H1 (cell line): ENCODE results near the gene WDFY1. TPM values are rescaled to one million over a fixed set of nuclear protein-coding genes. Genes with fewer than 3 reads are reported as not detected.

Experiments
- CTCF ChIA-PET: fragments of 300-600 bp; sonication (Branson Sonifier 250); formaldehyde crosslinking; loops from one replicate; lab custom pipeline; 2021; ENCODE audit not compliant: partially characterized antibody; lab: Charles Lee
- POLR2A ChIA-PET: fragments of 300-600 bp; sonication (Branson Sonifier 250); formaldehyde crosslinking; loops from one replicate; lab custom pipeline; 2021; ENCODE audit warnings: inconsistent platforms; ENCODE audit not compliant: partially characterized antibody; lab: Charles Lee
- DNase-seq, 2 experiments: peaks; one replicate each; pipeline versions ENCODE4 v3.0.0 to v3.0.0-alpha.2; 2010 to 2022; ENCODE audit warnings: low spot score in 2 of 2, low read depth in 1 of 2, mixed read lengths in 1 of 2
- FAIRE-seq: peaks from 2 replicates; lab custom pipeline; 2011; peaks lifted over from hg19 to GRCh38; lab: Jason Lieb, UNC
- H2AFZ ChIP-seq: 2 replicates; pipeline ENCODE4 v1.8.1; 2012; ENCODE audit warnings: low read length, inconsistent platforms
- H2AK5ac ChIP-seq: 2 replicates; pipeline ENCODE4 v1.6.1; 2013; ENCODE audit warnings: low read depth, low read length
- H2BK120ac ChIP-seq: replicated peaks from 2 replicates; pipeline ENCODE3; 2013; ENCODE audit warnings: low read depth, low read length, inconsistent platforms
- H2BK12ac ChIP-seq: 2 replicates; pipeline ENCODE4 v1.6.1; 2013; ENCODE audit warnings: low read depth, low read length
- H2BK15ac ChIP-seq: 2 replicates; pipeline ENCODE4 v1.6.1; 2013; ENCODE audit warnings: low read length
- H2BK20ac ChIP-seq: 2 replicates; pipeline ENCODE4 v1.6.1; 2013; ENCODE audit warnings: low read length
- H2BK5ac ChIP-seq: 2 replicates; pipeline ENCODE4 v1.6.1; 2013; ENCODE audit warnings: low read depth, low read length
- H3K14ac ChIP-seq: 2 replicates; pipeline ENCODE4 v1.6.1; 2013; ENCODE audit warnings: inconsistent platforms; ENCODE audit not compliant: insufficient read length
- H3K18ac ChIP-seq: 2 replicates; pipeline ENCODE4 v1.6.1; 2013; ENCODE audit warnings: low read length; ENCODE audit errors: extremely low read depth
- H3K23ac ChIP-seq: 2 replicates; pipeline ENCODE4 v1.6.1; 2013; ENCODE audit warnings: inconsistent platforms; ENCODE audit not compliant: insufficient read length
- H3K23me2 ChIP-seq: 2 replicates; pipeline ENCODE4 v1.6.1; 2013; ENCODE audit warnings: low read depth, low read length
- H3K27ac ChIP-seq: 2 replicates; pipeline ENCODE4 v1.6.1; 2011; ENCODE audit warnings: low read depth, low read length, inconsistent platforms
- H3K27me3 ChIP-seq, 4 experiments: replicated peaks in 1 of 4; 1 replicate in 1 of 4; 2 replicates in 3 of 4; pipeline versions ENCODE4 v1.6.1 to v1.8.1; 2011 to 2013; ENCODE audit warnings: low read length in 3 of 4, mild to moderate bottlenecking in 3 of 4, inconsistent platforms in 2 of 4, mixed read lengths in 2 of 4, moderate library complexity in 1 of 4; ENCODE audit not compliant: control insufficient read depth in 3 of 4, insufficient read depth in 3 of 4; ENCODE audit errors: extremely low read depth in 1 of 4
- H3K36me3 ChIP-seq, 4 experiments: 2 replicates each; pipeline versions ENCODE4 v1.6.1 to v1.8.1; 2011 to 2013; ENCODE audit warnings: mild to moderate bottlenecking in 4 of 4, low read length in 3 of 4, moderate library complexity in 2 of 4, control low read depth in 1 of 4, inconsistent platforms in 1 of 4; ENCODE audit not compliant: insufficient read depth in 4 of 4, control insufficient read depth in 2 of 4
- H3K4ac ChIP-seq: replicated peaks from 2 replicates; pipeline ENCODE3; 2013; ENCODE audit warnings: low read length, low read depth, mixed read lengths, inconsistent platforms; ENCODE audit not compliant: insufficient read length
- H3K4me1 ChIP-seq, 4 experiments: replicated peaks in 1 of 4; 1 replicate in 1 of 4; 2 replicates in 3 of 4; pipeline versions ENCODE4 v1.6.1 to v1.8.1; 2011 to 2013; ENCODE audit warnings: low read length in 3 of 4, inconsistent platforms in 2 of 4, mixed read lengths in 1 of 4; ENCODE audit not compliant: insufficient read depth in 4 of 4, control insufficient read depth in 3 of 4
- H3K4me2 ChIP-seq, 2 experiments: 2 replicates each; pipeline versions ENCODE4 v1.6.1 to v1.8.1; 2011 to 2013; ENCODE audit warnings: low read depth in 2 of 2, low read length in 2 of 2, control low read depth in 1 of 2, inconsistent platforms in 1 of 2, mild to moderate bottlenecking in 1 of 2; ENCODE audit not compliant: insufficient read depth in 1 of 2
- H3K4me3 ChIP-seq, 4 experiments: fragments of 200-600, 300-600 bp in 1 of 4; sonication (generic), shearing (Covaris generic), sonication (Bioruptor Twin) in 1 of 4; 2 replicates each; pipeline versions ENCODE4 v1.5.1 to v1.8.1; 2011 to 2016; ENCODE audit warnings: low read length in 4 of 4, low read depth in 3 of 4, control low read depth in 2 of 4, inconsistent platforms in 2 of 4, mild to moderate bottlenecking in 2 of 4, mixed read lengths in 1 of 4, moderate library complexity in 1 of 4; ENCODE audit not compliant: insufficient read depth in 2 of 4; ENCODE audit errors: extremely low read depth in 1 of 4
- H3K56ac ChIP-seq: replicated peaks from 2 replicates; pipeline ENCODE3; 2013; ENCODE audit warnings: low read depth, mild to moderate bottlenecking, mixed read lengths, low read length, inconsistent platforms; ENCODE audit not compliant: insufficient read length
- H3K79me1 ChIP-seq: 2 replicates; pipeline ENCODE4 v1.6.1; 2013; ENCODE audit warnings: low read depth, low read length, control low read depth
- H3K79me2 ChIP-seq, 2 experiments: 2 replicates each; pipeline versions ENCODE4 v1.6.1 to v1.8.1; 2012 to 2013; ENCODE audit warnings: low read length in 2 of 2, mild to moderate bottlenecking in 2 of 2, inconsistent platforms in 1 of 2; ENCODE audit not compliant: insufficient read depth in 2 of 2, control insufficient read depth in 1 of 2
- H3K9ac ChIP-seq, 4 experiments: replicated peaks in 1 of 4; 1 replicate in 1 of 4; 2 replicates in 3 of 4; pipeline versions ENCODE4 v1.6.1 to v1.8.1; 2011 to 2013; ENCODE audit warnings: low read depth in 3 of 4, low read length in 3 of 4, control low read depth in 2 of 4, mild to moderate bottlenecking in 2 of 4, moderate library complexity in 2 of 4, inconsistent platforms in 1 of 4; ENCODE audit errors: extremely low read depth in 1 of 4
- H3K9me3 ChIP-seq, 2 experiments: 2 replicates each; pipeline versions ENCODE4 v1.6.1 to v1.8.1; 2012 to 2013; ENCODE audit warnings: mild to moderate bottlenecking in 2 of 2, moderate library complexity in 2 of 2, control low read depth in 1 of 2, inconsistent platforms in 1 of 2, low read depth in 1 of 2, low read length in 1 of 2, mixed read lengths in 1 of 2; ENCODE audit not compliant: insufficient read depth in 2 of 2
- H4K20me1 ChIP-seq, 2 experiments: replicated peaks in 1 of 2; 2 replicates each; pipeline versions ENCODE3 to v1.8.1; 2011 to 2013; ENCODE audit warnings: inconsistent platforms in 2 of 2, low read length in 2 of 2, mild to moderate bottlenecking in 1 of 2; ENCODE audit not compliant: insufficient read depth in 2 of 2, control insufficient read depth in 1 of 2
- H4K5ac ChIP-seq: 2 replicates; pipeline ENCODE4 v1.6.1; 2013; ENCODE audit warnings: low read length, low read depth, mixed read lengths, inconsistent platforms; ENCODE audit not compliant: insufficient read length
- H4K8ac ChIP-seq: 2 replicates; pipeline ENCODE4 v1.8.0; 2013; ENCODE audit warnings: mild to moderate bottlenecking, moderate library complexity, low read length, inconsistent platforms; ENCODE audit not compliant: insufficient read depth; ENCODE audit errors: extremely low read depth
- H4K91ac ChIP-seq: replicated peaks from 2 replicates; pipeline ENCODE3; 2013; ENCODE audit warnings: low read length, mixed read lengths, inconsistent platforms; ENCODE audit not compliant: insufficient read length
- HDAC6 ChIP-seq: IDR thresholded peaks from one replicate; pipeline ENCODE4 v1.7.1; 2012; ENCODE audit warnings: low read depth, mild to moderate bottlenecking, inconsistent platforms, low read length, moderate library complexity
- TAF1 ChIP-seq: IDR thresholded peaks from 2 replicates; pipeline ENCODE4 v1.6.1; 2011; ENCODE audit warnings: mild to moderate bottlenecking, low read depth, low read length
- WGBS, 2 experiments: shearing (Covaris generic) in 1 of 2; methylation state at CpG; one replicate each; pipeline versions ENCODE4 v1.1.6 to v1.1.7; 2013 to 2015; ENCODE audit warnings: low lambda C conversion rate in 2 of 2, mixed read lengths in 2 of 2, inconsistent platforms in 1 of 2, low coverage in 1 of 2, missing lambda C conversion rate in 1 of 2; ENCODE audit not compliant: insufficient replicate concordance in 2 of 2, insufficient coverage in 1 of 2, insufficient read length in 1 of 2; ENCODE audit errors: extremely low coverage in 1 of 2, missing lambda C conversion rate in 1 of 2; 5-methylcytosine and 5-hydroxymethylcytosine counted together
- polyA plus RNA-seq, 7 experiments: library from polyadenylated mRNA; depleted of rRNA in 3 of 7; stranded (reverse) in 5 of 7; unstranded in 2 of 7; fragments of >200 nt in 5 of 7; fragments of 200-250 nt in 2 of 7; gene quantifications; 1 replicate in 5 of 7; 2 replicates in 1 of 7; 4 replicates in 1 of 7; pipeline versions ENCODE4 v1.2.1 to v1.2.3, GENCODE V29; 2011 to 2013; ENCODE audit warnings: missing spikeins in 2 of 7, mixed read lengths in 2 of 7
- total RNA-seq: library from RNA; stranded (reverse); fragmentation: NEBNext Ultra II Directional; extraction: Animal tissue kit (Norgen Biotek cat#: 25700); gene quantifications from 2 replicates; pipeline ENCODE4 v1.2.1, GENCODE V29; 2021

The WDFY1 gene
- total and polyA plus RNA-seq, 2 of the 8 experiments (the other 6 are each of a cell fraction or from before 2014, with no cell fraction given): 68.4 to 94.7 TPM

- Histone ChIP-seq H3K79me2 (no peaks in the 10 kb centered on the region), H2BK15ac (no peak overlapping the region), H3K23ac (no peak overlapping the region), H3K27ac (no peak overlapping the region), H3K79me1 (no peaks in the 10 kb centered on the region), H3K9ac (no peak overlapping the region), H4K91ac (no peak overlapping the region), H3K4me1 (peaks cover 0 to 5% (median 0%) of the 10 kb centered on the region in 4 experiments; a peak in 1 of 7 replicates), H4K5ac (no peak overlapping the region), H2AK5ac (no peak overlapping the region), H3K4me2 (no peak overlapping the region), H3K27me3 (no peaks in the 10 kb centered on the region), H3K23me2 (no peaks in the 10 kb centered on the region), H4K8ac (no peak overlapping the region), H3K18ac (no peak overlapping the region), H2AFZ (no peak overlapping the region), H4K20me1 (peaks cover 0 to 1% of the 10 kb centered on the region in 2 experiments), H2BK20ac (no peak overlapping the region), H3K56ac (no peak overlapping the region), H3K4me3 (no peak overlapping the region), H3K4ac (no peak overlapping the region), H2BK12ac (no peak overlapping the region), H3K9me3 (no peaks in the 10 kb centered on the region), H3K36me3 (no peaks in the 10 kb centered on the region), H2BK120ac (no peak overlapping the region), H2BK5ac (no peak overlapping the region), H3K14ac (no peak overlapping the region)
- DNase-seq (no peak), FAIRE-seq (no peak)
- 85% methylated on average over 2 of the region's 2 CpGs; no CpG with 5 or more reads in 1 of the 2 experiments for WGBS, 2 experiments
- POLR2A ChIA-PET: no interaction called here
- CTCF ChIA-PET: interaction anchor here (0.8 to 2.0 kb wide), 5 partner anchors 25 to 202 kb away, joined by 3 to 4 read pairs (median 3); no protein-coding TSS in a partner anchor
- TF ChIP-seq HDAC6 (no peak), TAF1 (no peak)
Measured at GRCh38 chr2:223863491-223863890, 81.6 kb downstream of the WDFY1 start.
